GM13976 (cell line): ENCODE results near the gene ATP6V0E1.

ENCODE experiments used
- DNase-seq: peaks from one replicate; pipeline ENCODE4 v3.0.0; 2012; ENCODE audit warnings: low spot score
- CTCF ChIP-seq: IDR thresholded peaks from 2 replicates; pipeline ENCODE4 v1.5.1; 2012; ENCODE audit warnings: borderline replicate concordance, mild to moderate bottlenecking; ENCODE audit not compliant: insufficient read depth; ENCODE audit errors: extremely low read depth, missing control alignments, control extremely low read depth
- in situ Hi-C: fragments of 300-500 bp; cut with MboI; formaldehyde crosslinking; loops from one replicate; pipeline ENCODE4 v1.12.0; 2022; ENCODE audit warnings: low sequenced_read_pairs, mixed read lengths, inconsistent platforms; ENCODE audit not compliant: unreplicated experiment

The ATP6V0E1 gene

DNA sequence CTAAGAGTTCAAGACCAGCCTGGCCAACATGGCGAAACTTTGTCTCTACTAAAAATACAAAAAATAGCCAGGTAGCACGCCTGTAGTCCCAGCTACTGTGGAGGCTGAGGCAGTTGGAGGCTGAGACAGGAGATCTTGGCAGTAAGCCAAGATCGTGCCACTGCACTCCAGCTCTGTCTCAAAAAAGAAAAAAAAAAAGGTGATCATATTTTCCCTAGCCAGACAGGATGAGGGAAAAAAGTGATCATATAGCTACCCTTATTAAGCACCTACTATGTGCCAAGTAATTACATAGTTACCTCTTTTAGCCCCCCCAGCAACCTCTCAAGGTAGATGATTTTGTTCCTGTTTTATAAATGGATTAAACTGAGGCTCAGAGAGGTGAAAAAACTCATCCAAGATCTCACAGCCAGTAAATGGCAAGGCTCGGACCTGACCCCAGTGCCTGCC, 42.5 kb upstream of the ATP6V0E1 start:
- TF ChIP-seq CTCF = no peak
- no peak for DNase-seq
- in situ Hi-C loops = no loop called here

- no peak for TF ChIP-seq CTCF
- in situ Hi-C loops = no loop called here
- DNase-seq = no peak
Measured at GRCh38 chr5:172942556-172942955, 41.0 kb upstream of the ATP6V0E1 start.

GRCh38 chr5:172943283-172943841, 40.2 kb upstream of the ATP6V0E1 start:
- in situ Hi-C loops = no loop called here
- no peak for DNase-seq
- TF ChIP-seq CTCF = no peak

DNA sequence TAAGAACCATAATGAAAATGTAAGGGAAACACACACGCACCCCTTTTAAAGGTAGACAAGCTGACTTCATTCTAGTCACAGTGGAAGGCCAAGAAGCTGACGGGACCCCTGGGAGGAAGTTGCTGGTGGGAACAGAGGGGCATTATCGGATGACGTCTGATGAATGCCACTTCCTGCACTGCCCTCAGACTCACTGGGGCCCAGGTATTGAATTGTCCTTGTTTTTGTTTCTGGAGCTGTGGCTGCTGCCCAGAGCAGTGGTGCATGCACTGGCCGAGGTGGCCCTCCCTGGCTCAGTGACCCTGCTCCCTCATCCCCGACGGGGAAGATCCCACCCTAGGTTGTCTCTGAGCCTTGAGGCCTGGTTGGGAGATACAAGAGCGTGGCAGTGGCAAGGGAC, 39.7 kb upstream of the ATP6V0E1 start:
- in situ Hi-C loops = no loop called here

DNA sequence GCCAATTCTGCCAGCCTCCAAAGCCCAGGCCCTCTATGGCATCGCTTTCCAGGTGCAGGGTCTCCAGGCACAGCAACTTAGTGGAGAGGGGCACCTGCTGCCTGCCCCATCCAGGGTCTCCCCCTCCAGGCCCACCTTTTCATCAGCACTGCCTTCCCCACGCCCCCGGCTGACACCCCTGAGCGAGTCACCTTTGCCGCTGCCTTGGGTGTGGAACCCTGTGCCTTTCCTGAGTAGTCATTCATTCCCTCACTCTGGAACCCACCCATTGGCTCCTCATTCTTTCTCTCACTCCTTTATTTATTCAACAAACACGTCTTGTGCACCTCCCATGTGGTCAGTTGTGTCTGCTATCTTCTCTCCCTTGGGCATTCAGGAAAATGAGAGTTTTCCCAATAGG, 38.8 kb upstream of the ATP6V0E1 start:
- no peak for TF ChIP-seq CTCF
- no peak for DNase-seq
- in situ Hi-C loops = no loop called here

More for the DNA sequence above, 39.7 kb upstream of the ATP6V0E1 start:
- no peak for DNase-seq
- no peak for TF ChIP-seq CTCF

GRCh38 chr5:172945151-172945550, 38.4 kb upstream of the ATP6V0E1 start:
- DNase-seq = no peak
- TF ChIP-seq CTCF = no peak
- in situ Hi-C loops = no loop called here
